ENCODE results near the gene TRIM14. TPM values are rescaled to one million over a fixed set of nuclear protein-coding genes. Genes with fewer than 3 reads are reported as not detected.
A peak's percentile ranks its signal among the peaks of the same experiment; 100 is the strongest.

Gene TRIM14
- total and polyA plus RNA-seq, 2 of the 13 experiments (the other 11 are each of a cell fraction or from before 2014, with no cell fraction given) = 9.2 to 13.0 TPM

DNA sequence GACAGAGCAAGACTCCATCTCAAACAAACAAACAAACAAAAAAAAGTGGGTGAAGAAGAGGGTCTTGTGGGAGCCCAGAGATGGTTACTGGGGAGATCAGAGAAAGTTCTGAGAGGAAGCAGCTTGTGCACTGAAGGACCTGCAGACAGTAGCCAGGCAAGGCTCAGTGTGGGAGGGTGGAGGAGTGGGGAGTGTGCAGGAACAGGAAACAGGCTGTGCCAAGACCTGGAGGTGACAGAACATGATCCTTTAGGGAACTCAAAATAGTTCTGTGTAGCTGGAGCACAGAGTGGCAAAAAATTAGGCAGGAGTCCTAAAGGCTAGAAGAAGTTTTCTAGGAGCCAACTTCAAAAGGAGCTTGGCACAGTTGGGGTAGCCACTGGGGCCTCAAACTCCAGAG, 81.7 kb downstream of the TRIM14 start:
- POLR2A ChIA-PET = no interaction called here
- no peak for FAIRE-seq

DNA sequence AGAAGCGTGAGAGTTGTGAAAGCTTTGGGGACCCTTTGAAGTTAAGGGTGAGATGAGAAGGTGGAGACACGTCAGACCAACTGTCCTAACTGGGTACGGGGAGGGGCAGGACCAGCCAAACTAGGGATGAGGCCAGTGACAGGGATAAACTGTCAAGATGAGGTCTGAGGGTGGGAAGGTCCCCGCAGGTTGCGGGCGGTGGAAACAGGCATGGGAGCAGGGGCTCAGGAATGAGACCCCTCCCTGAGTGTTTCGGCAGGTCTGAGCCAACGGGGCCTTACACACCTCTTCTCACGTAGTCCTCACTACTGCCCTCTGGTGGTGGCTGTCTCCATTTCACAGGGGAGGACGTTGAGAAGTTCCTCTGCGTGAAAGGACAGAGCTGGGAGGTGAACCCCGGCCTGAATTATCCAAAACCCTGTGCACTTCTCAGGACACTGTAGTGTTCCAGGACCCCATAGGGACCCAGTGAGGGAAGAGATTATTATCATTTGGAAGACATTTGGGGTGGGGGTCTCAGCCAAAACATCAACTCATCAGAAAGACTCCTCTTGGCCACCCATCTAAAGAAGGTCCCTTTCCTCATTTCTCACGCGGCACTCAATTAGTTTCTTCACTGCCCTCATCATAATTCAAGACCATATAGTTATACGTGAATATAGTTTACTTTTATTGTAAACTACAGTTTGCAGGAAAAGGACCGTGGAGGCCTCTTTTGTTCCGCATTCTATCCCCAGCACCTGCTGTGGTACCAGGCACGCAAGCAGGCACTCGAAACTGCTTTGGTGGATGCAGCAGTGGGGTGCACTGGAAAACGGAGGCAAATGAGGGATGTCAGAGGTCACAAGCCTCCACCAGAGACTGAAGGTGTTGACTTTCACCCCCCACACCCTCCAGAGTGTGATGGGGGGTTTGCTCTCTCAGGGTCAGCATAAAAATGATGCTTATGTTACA, 84.2 kb downstream of the TRIM14 start:
- H3K4me1 ChIP-seq (ENCODE audit: insufficient read depth, low read length) = peaks cover 25% of the 10 kb centered on the region
- ATAC-seq (peak; percentile 94), DNase-seq (ENCODE audit: low spot score) (peak; percentile 76), FAIRE-seq (peak; percentile 72)
- no peaks in the 10 kb centered on the region for H3K36me3 ChIP-seq (replicated peaks in 1 of 2; ENCODE audit: control insufficient read depth in 1 of 2, insufficient read depth in 2 of 2, low read length in 2 of 2)
- peak overlapping the region; percentile 93 for H3K4me2 ChIP-seq (ENCODE audit: low read depth, low read length)
- BruUV-seq (replicated peaks) = no TSS peak
- H3K79me2 ChIP-seq (ENCODE audit: insufficient read depth, low read length) = no peaks in the 10 kb centered on the region
- no peak overlapping the region for H3K9ac ChIP-seq (ENCODE audit: insufficient read depth, low read depth, low read length)
- peak overlapping the region in 1 of 3 experiments; percentile 75; a peak in 2 of 6 replicates for H3K4me3 ChIP-seq (replicated peaks in 1 of 3; ENCODE audit: insufficient read depth in 1 of 3, low read depth in 2 of 3, low read length in 3 of 3)
- no peak overlapping the region for H3K27ac ChIP-seq (ENCODE audit: extremely low read length, insufficient read depth, low read length)
- H4K20me1 ChIP-seq (ENCODE audit: insufficient read depth, low read length) = no peaks in the 10 kb centered on the region
- in situ Hi-C loops (cut with HindIII; ENCODE audit: extremely low pct_ligation_motif_present, low pct_unique_long_range_greater_than_20kb) = loop anchor here (10.0 kb wide), 1 partner anchor 110 kb away; the partner anchor contains the start of gene TRMO
- intact Hi-C loops (cut with micrococcal nuclease; ENCODE audit: unreplicated experiment) = loop anchor here (1.0 kb wide), 1 partner anchor 112 kb away; no protein-coding TSS in a partner anchor
- WGBS (ENCODE audit: low lambda C conversion rate) = 21% methylated on average over 20 of the region's 20 CpGs
- H3K9me3 ChIP-seq (ENCODE audit: low read length) = no peaks in the 10 kb centered on the region
- peak overlapping the region; percentile 67 for H2AFZ ChIP-seq (ENCODE audit: low read length)
- CTCF ChIA-PET (ENCODE audit: low intra/inter-chr PET ratio, low total read pairs) = interaction anchor here (3.9 kb wide), 1 partner anchor 111 kb away, joined by 33 read pairs; no protein-coding TSS in a partner anchor
- POLR2A ChIA-PET = interaction anchor here (1.0 kb wide), 2 partner anchors 21 to 112 kb away, joined by 3 to 5 read pairs; partner anchors contain the start of genes NANS and TRMO
- peaks cover 0 to 13% of the 10 kb centered on the region in 2 experiments; a peak in 2 of 5 replicates for H3K27me3 ChIP-seq (ENCODE audit: control insufficient read depth in 1 of 2, insufficient read depth in 2 of 2, low read length in 2 of 2)
- TF ChIP-seq, protein P1, sequence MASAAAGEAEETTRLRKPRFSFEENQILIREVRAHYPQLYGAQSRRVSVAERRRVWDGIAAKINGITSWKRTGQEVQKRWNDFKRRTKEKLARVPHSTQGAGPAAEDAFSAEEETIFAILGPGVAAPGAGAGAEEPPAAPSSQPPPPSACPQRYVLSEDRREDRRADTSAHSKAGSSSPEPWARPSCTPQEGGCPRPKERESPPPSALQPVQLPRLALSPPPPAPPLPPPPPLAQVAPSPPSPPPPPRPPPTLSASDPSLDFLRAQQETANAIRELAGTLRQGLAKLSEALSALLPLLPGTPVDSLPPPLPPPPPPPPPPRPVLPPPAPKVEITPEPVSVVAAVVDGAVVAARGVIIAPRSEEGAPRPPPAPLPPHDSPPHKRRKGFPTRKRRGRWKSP (CRISPR knock-in tag; IDR thresholded peaks at IDR 0.05) = no peak
- TF ChIP-seq ZBTB38 (CRISPR knock-in tag; IDR thresholded peaks at IDR 0.05) (0 out of 2 replicates have a peak, but pooled peaks have one; percentile 20), ELF1 (CRISPR knock-in tag; IDR thresholded peaks at IDR 0.05) (no peak), ZNF777 (CRISPR knock-in tag; IDR thresholded peaks at IDR 0.05) (no peak), SNAPC2 (CRISPR knock-in tag; IDR thresholded peaks at IDR 0.05) (no peak), ZBTB20 (CRISPR knock-in tag; IDR thresholded peaks at IDR 0.05; ENCODE audit: borderline replicate concordance, low read depth) (no peak), KAT7 (CRISPR knock-in tag; IDR thresholded peaks at IDR 0.05; ENCODE audit: borderline replicate concordance) (no peak)
- TF ChIP-seq, protein P2, sequence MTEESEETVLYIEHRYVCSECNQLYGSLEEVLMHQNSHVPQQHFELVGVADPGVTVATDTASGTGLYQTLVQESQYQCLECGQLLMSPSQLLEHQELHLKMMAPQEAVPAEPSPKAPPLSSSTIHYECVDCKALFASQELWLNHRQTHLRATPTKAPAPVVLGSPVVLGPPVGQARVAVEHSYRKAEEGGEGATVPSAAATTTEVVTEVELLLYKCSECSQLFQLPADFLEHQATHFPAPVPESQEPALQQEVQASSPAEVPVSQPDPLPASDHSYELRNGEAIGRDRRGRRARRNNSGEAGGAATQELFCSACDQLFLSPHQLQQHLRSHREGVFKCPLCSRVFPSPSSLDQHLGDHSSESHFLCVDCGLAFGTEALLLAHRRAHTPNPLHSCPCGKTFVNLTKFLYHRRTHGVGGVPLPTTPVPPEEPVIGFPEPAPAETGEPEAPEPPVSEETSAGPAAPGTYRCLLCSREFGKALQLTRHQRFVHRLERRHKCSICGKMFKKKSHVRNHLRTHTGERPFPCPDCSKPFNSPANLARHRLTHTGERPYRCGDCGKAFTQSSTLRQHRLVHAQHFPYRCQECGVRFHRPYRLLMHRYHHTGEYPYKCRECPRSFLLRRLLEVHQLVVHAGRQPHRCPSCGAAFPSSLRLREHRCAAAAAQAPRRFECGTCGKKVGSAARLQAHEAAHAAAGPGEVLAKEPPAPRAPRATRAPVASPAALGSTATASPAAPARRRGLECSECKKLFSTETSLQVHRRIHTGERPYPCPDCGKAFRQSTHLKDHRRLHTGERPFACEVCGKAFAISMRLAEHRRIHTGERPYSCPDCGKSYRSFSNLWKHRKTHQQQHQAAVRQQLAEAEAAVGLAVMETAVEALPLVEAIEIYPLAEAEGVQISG (CRISPR knock-in tag; IDR thresholded peaks at IDR 0.05) = no peak

More for the DNA sequence above, 81.7 kb downstream of the TRIM14 start:
- no peak overlapping the region for H2AFZ ChIP-seq (ENCODE audit: low read length)
- DNase-seq (ENCODE audit: low spot score) (no peak), ATAC-seq (no peak)
- no peak overlapping the region for H3K9ac ChIP-seq (ENCODE audit: insufficient read depth, low read depth, low read length)
- intact Hi-C loops (cut with micrococcal nuclease; ENCODE audit: unreplicated experiment) = no loop called here
- H3K36me3 ChIP-seq (replicated peaks in 1 of 2; ENCODE audit: control insufficient read depth in 1 of 2, insufficient read depth in 2 of 2, low read length in 2 of 2) = no peaks in the 10 kb centered on the region
- H3K27me3 ChIP-seq (ENCODE audit: control insufficient read depth in 1 of 2, insufficient read depth in 2 of 2, low read length in 2 of 2) = peaks cover 0 to 19% of the 10 kb centered on the region in 2 experiments; a peak in 3 of 5 replicates
- no TSS peak for BruUV-seq (replicated peaks)
- H4K20me1 ChIP-seq (ENCODE audit: insufficient read depth, low read length) = no peaks in the 10 kb centered on the region
- H3K4me3 ChIP-seq (replicated peaks in 1 of 3; ENCODE audit: insufficient read depth in 1 of 3, low read depth in 2 of 3, low read length in 3 of 3) = no peak overlapping the region
- in situ Hi-C loops (cut with HindIII; ENCODE audit: extremely low pct_ligation_motif_present, low pct_unique_long_range_greater_than_20kb) = loop anchor here (10.0 kb wide), 1 partner anchor 113 kb away; the partner anchor contains the start of gene TRMO
- no peak overlapping the region for H3K4me2 ChIP-seq (ENCODE audit: low read depth, low read length)
- H3K79me2 ChIP-seq (ENCODE audit: insufficient read depth, low read length) = no peaks in the 10 kb centered on the region
- TF ChIP-seq ZNF496 (CRISPR knock-in tag; IDR thresholded peaks at IDR 0.05; ENCODE audit: insufficient replicate concordance) (no peak), SIX1 (CRISPR knock-in tag; IDR thresholded peaks at IDR 0.05; ENCODE audit: borderline replicate concordance) (no peak)
- H3K27ac ChIP-seq (ENCODE audit: extremely low read length, insufficient read depth, low read length) = no peak overlapping the region
- peaks cover 30% of the 10 kb centered on the region for H3K4me1 ChIP-seq (ENCODE audit: insufficient read depth, low read length)
- H3K9me3 ChIP-seq (ENCODE audit: low read length) = no peaks in the 10 kb centered on the region
- CTCF ChIA-PET (ENCODE audit: low intra/inter-chr PET ratio, low total read pairs) = no interaction called here

All from HepG2 (cell line).